Activated CD4-positive, alpha-beta T cell treated with anti-CD3 and anti-CD28 coated beads, Interleukin-2, amount 50 U/mL, for 4 hours (primary cell): Measurements from ENCODE around the gene ARHGAP6.
"Not testable (repeated sequence)": the region's sequence is repeated elsewhere in the genome, so short reads cannot be mapped to it uniquely, and the experiment has no call there.

Experiments
- DNase-seq, 2 experiments: peaks; one replicate each; pipeline ENCODE4 v3.0.0-alpha.2; 2020

The ARHGAP6 gene

GRCh38 chrX:11567528-11568220 lies 98.0 kb downstream of the ARHGAP6 start:
- no peak for DNase-seq

GRCh38 chrX:11566789-11567188 lies 98.9 kb downstream of the ARHGAP6 start:
- DNase-seq, result no peak

GRCh38 chrX:11566173-11566572 lies 99.5 kb downstream of the ARHGAP6 start:
- DNase-seq, result no peak

- no peak for DNase-seq
These were observed 101.2 kb downstream of the ARHGAP6 start for GRCh38 chrX:11564546-11564945.

GRCh38 chrX:11562570-11562969 lies 103.2 kb downstream of the ARHGAP6 start:
- DNase-seq, result no peak

GRCh38 chrX:11558972-11559371 lies 106.7 kb downstream of the ARHGAP6 start:
- peak; percentile 15 to 20 for DNase-seq

- no peak for DNase-seq
These were observed 108.6 kb downstream of the ARHGAP6 start for GRCh38 chrX:11557120-11557519.

- no peak for DNase-seq
These were observed 110.0 kb downstream of the ARHGAP6 start for GRCh38 chrX:11555759-11556158.

GRCh38 chrX:11553594-11553993 lies 112.1 kb downstream of the ARHGAP6 start:
- DNase-seq, result no peak

GRCh38 chrX:11551151-11551550 lies 114.6 kb downstream of the ARHGAP6 start:
- DNase-seq, result no peak

- DNase-seq, result no peak
These were observed 118.8 kb downstream of the ARHGAP6 start for GRCh38 chrX:11546917-11547316.

GRCh38 chrX:11543249-11543648 lies 122.5 kb downstream of the ARHGAP6 start:
- no peak for DNase-seq

GRCh38 chrX:11541510-11541909 lies 124.2 kb downstream of the ARHGAP6 start:
- no peak for DNase-seq

- no peak for DNase-seq
These were observed 125.0 kb downstream of the ARHGAP6 start for GRCh38 chrX:11540532-11541377.

- DNase-seq, result no peak
These were observed 128.6 kb downstream of the ARHGAP6 start for GRCh38 chrX:11537141-11537540.

- no peak for DNase-seq
These were observed 130.4 kb downstream of the ARHGAP6 start for GRCh38 chrX:11535156-11535919.

- DNase-seq, result no peak
These were observed 132.5 kb downstream of the ARHGAP6 start for GRCh38 chrX:11533199-11533651.

GRCh38 chrX:11532291-11533078 lies 133.2 kb downstream of the ARHGAP6 start:
- DNase-seq, result no peak

GRCh38 chrX:11531226-11531625 lies 134.5 kb downstream of the ARHGAP6 start:
- no peak for DNase-seq

- no peak for DNase-seq
These were observed 135.1 kb downstream of the ARHGAP6 start for GRCh38 chrX:11530621-11531020.

- no peak for DNase-seq
These were observed 137.1 kb downstream of the ARHGAP6 start for GRCh38 chrX:11528623-11529022.

GRCh38 chrX:11525685-11526084 lies 140.0 kb downstream of the ARHGAP6 start:
- no peak for DNase-seq

GRCh38 chrX:11519234-11519633 lies 146.5 kb downstream of the ARHGAP6 start:
- not testable (repeated sequence) for DNase-seq
